Breast epithelium (tissue), 3 donors: ENCODE data around the gene ALDH3A1.

Experiments used
- CTCF ChIP-seq, 3 donors: fragments of 450-650 bp; IDR thresholded peaks; one replicate each; pipeline ENCODE4 v1.5.1; 2016 to 2017; ENCODE audit warnings: antibody characterized with exemption in 3 of 3, mild to moderate bottlenecking in 3 of 3, moderate library complexity in 3 of 3
- POLR2A ChIP-seq: fragments of 450-650 bp; IDR thresholded peaks from one replicate; pipeline ENCODE4 v1.6.1; 2016; ENCODE audit warnings: antibody characterized with exemption, mild to moderate bottlenecking, moderate library complexity
- POLR2AphosphoS5 ChIP-seq, 3 donors: sonication (generic); formaldehyde crosslinking; IDR thresholded peaks; one replicate each; pipeline ENCODE4 v1.6.1; 2017; ENCODE audit warnings: antibody characterized with exemption in 3 of 3

- TF ChIP-seq CTCF (IDR thresholded peaks at IDR 0.05) = no peak
- peak in 1 of 3 donors; percentile 31 for TF ChIP-seq POLR2AphosphoS5 (IDR thresholded peaks at IDR 0.05)
- no peak for TF ChIP-seq POLR2A
Observed at GRCh38 chr17:19723964-19724363, 24.1 kb downstream of the ALDH3A1 start.
